H1 (cell line): ENCODE data around the gene CGRRF1.

ENCODE experiments used
- ASH2L ChIP-seq: fragments of 200-600, 300-600 bp; sonication (generic); IDR thresholded peaks from one replicate; pipeline ENCODE4 v1.7.1; 2017; ENCODE audit warnings: low read length
- CTCF ChIP-seq, 3 experiments: IDR thresholded peaks; 1 replicate in 2 of 3; 2 replicates in 1 of 3; pipeline versions ENCODE4 v1.5.1 to v1.6.1; 2011; ENCODE audit warnings: low read length in 3 of 3, mild to moderate bottlenecking in 3 of 3, inconsistent platforms in 2 of 3, low read depth in 1 of 3, moderate library complexity in 1 of 3; ENCODE audit not compliant: insufficient read depth in 1 of 3; ENCODE audit errors: control extremely low read depth in 1 of 3
- EZH2 ChIP-seq: fragments of 200-600 bp; sonication (generic); IDR thresholded peaks from 2 replicates; pipeline ENCODE4 v1.7.1; 2012; ENCODE audit warnings: low read depth, mild to moderate bottlenecking, moderate library complexity, low read length, inconsistent platforms; ENCODE audit not compliant: severe bottlenecking
- HDAC6 ChIP-seq: IDR thresholded peaks from one replicate; pipeline ENCODE4 v1.7.1; 2012; ENCODE audit warnings: low read depth, mild to moderate bottlenecking, inconsistent platforms, low read length, moderate library complexity
- MAX ChIP-seq: IDR thresholded peaks from 2 replicates; pipeline ENCODE4 v1.6.1; 2012; ENCODE audit warnings: inconsistent platforms
- POLR2A ChIP-seq, 2 experiments: IDR thresholded peaks; 1 replicate in 1 of 2; 2 replicates in 1 of 2; pipeline ENCODE4 v1.6.1; 2011; ENCODE audit warnings: low read depth in 2 of 2, low read length in 2 of 2, mild to moderate bottlenecking in 2 of 2; ENCODE audit errors: control extremely low read depth in 1 of 2
- SIRT6 ChIP-seq: IDR thresholded peaks from one replicate; pipeline ENCODE4 v1.7.1; 2012; ENCODE audit warnings: low read length, inconsistent platforms
- TAF1 ChIP-seq: IDR thresholded peaks from 2 replicates; pipeline ENCODE4 v1.6.1; 2011; ENCODE audit warnings: mild to moderate bottlenecking, low read depth, low read length
- TEAD4 ChIP-seq: IDR thresholded peaks from 2 replicates; pipeline ENCODE4 v1.6.1; 2012; ENCODE audit warnings: low read depth, low read length, inconsistent platforms, mixed read lengths

- no peak for TF ChIP-seq EZH2
- TF ChIP-seq CTCF (IDR thresholded peaks at IDR 0.05; ENCODE audit: control extremely low read depth in 1 of 3, insufficient read depth in 1 of 3, low read depth in 1 of 3, low read length in 3 of 3): no peak
- TF ChIP-seq HDAC6: no peak
- no peak for TF ChIP-seq SIRT6
- TF ChIP-seq TEAD4: no peak
- no peak for TF ChIP-seq POLR2A (IDR thresholded peaks at IDR 0.05; ENCODE audit: control extremely low read depth in 1 of 2, low read depth in 2 of 2, low read length in 2 of 2)
- TF ChIP-seq MAX: no peak
- TF ChIP-seq TAF1: no peak
- no peak for TF ChIP-seq ASH2L
Observed at GRCh38 chr14:54489731-54490444, 19.8 kb upstream of the CGRRF1 start.
